Measurements from ENCODE around the gene SEMA5B.

SEMA5B gene

DNA sequence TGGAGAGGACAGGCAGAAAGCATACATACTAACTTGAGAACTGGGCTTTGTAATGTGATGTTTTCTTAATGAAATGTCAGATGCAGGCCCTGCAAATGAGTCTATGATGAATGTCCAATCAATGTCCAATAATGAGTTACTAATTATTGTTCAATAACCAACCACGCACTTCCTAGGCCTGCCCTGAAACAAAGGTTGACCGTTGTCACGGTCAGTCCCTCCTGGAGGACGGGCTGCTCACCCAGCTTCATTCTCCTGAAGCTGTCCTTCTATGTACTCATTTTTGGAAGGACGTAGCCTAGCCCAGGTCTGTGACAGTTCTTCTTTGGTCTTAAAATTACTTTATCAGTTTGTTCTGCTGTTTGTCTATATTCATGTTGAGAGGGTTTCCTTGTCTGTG lies 30.9 kb upstream of the SEMA5B start:
- no peak for DNase-seq

DNA sequence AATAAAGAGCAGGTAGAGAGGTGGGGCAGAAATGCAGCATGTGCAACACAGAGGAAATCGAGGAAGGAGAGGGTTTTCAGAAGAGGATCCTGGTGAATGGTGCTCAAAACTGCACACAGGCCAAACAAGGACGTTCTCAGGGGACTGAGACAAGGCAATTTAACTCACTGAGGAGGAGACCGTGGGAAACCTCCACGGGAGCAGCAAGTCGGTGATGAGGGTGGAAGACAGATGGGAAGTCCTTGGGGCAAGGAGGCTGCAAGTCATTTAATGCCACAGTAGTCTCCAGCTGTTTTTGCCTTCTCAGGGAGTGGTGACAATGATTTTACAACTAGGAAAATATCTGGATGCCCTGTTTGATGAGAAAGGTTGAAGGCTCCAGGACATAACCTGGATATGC lies 27.8 kb upstream of the SEMA5B start:
- DNase-seq, result no peak

DNA sequence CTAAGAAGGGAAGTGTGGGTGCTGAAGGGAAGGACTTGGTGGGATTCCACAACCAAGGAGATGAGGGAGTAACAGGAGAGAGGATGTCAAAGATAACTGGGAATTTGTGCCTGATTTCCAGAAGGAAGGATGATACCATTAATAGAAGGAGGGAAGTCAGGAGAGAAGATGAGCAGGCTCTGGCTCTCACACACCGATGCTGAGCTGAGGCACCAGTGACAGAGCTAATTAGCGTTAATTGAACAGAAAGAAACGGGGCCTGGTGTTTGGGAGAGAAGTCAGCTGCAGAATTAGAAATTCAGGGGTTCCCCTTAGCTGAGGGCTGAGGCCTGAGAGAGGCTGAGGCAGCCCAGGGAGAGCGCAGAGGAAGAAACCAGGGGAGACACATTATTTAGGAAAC lies 27.4 kb upstream of the SEMA5B start:
- DNase-seq, result no peak

DNA sequence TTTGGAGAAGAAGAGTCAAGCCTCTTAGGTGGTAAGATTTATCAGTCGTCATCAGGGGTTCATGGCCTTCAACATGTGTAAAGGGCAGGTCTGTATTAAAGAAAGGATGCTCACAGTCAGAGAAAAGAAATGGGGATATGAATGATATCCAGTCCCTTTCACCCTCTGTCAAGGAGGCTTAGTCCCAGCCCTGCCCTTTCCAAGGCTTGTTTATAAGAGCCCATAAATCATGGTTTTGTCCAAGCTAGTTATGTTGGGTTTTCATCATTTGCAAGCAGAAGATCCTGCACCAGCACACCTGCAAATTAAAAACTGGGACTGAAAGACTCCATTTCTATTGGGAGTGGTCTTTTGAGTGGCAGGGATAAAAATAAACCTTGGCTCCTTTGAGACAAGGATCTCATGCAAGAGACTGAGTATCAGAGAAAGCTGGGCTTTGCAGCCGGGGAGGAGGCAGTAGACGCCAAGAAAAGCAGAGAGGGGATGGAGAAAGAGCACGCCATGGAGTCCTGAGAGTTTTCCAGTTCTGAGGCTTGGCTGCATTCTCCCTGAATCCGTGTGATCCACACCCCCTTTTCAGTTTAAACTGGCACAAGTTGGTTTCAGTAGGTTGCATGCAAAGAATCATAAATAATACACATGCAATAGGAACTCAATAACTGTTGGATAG lies 26.7 kb upstream of the SEMA5B start:
- DNase-seq, result no peak

GRCh38 chr3:123053107-123053506 lies 25.5 kb upstream of the SEMA5B start:
- no peak for DNase-seq

DNA sequence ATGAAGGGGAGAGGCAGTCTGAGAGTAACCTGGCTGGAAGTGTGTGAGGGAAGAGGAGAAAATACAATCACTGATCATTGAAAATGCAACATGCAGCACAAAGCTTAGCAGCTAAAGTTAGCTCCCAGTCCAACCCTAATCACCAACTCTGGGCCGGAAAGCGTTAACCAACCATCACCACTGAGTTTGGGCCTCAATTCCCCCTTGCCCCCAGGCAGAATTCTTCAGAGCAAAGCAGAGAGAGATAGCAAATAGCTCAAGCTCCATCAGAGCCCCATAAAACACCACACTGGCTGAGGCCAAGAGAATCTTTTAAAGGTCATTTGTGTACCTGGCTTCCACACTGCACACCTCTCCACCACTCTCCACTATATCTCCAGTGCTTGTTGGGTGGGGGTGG lies 23.1 kb upstream of the SEMA5B start:
- DNase-seq, result no peak

GRCh38 chr3:123048480-123049237 lies 21.1 kb upstream of the SEMA5B start:
- no peak for DNase-seq

DNA sequence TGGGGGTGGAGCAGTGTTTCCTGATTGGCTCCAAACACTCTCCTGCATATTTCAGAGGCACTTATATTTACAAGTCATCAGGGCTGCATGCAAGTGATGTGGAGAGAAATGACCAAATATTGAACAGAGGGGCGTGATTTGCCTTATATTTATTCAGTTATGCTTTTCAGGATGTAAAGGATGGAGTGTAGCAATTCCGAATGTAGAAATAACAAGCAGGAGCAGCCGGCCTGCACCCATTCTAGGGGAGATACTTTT lies 19.4 kb upstream of the SEMA5B start:
- DNase-seq, result no peak

- DNase-seq, result no peak
These were observed 18.9 kb upstream of the SEMA5B start for GRCh38 chr3:123046262-123047061.

- DNase-seq, result no peak
These were observed 17.6 kb upstream of the SEMA5B start for GRCh38 chr3:123044981-123045763.

DNA sequence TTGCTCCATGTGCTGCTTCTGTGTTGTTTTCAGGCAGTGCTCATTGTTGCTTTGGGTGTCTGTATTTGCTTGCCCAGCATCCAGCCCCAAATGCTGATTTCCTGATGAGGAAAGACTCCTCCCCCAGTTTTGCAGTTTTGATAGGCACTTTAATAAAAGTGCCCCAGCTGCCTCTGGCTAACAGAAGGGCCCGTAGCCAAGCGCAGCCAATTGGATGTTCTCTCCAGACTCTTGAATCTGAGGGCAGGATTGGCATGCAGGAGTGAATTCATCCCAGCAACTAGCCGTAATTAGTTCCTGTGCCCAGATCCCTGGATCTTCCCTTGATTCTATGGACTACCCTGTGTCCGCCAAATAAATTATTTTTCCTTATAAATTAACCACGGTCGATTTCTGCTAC lies 14.8 kb upstream of the SEMA5B start:
- no peak for DNase-seq

- no peak for DNase-seq
These were observed 11.6 kb upstream of the SEMA5B start for GRCh38 chr3:123039178-123039577.

GRCh38 chr3:123038751-123039150 lies 11.2 kb upstream of the SEMA5B start:
- peak; percentile 16 for DNase-seq

- DNase-seq, result no peak
These were observed 9.4 kb upstream of the SEMA5B start for GRCh38 chr3:123037015-123037375.

GRCh38 chr3:123036352-123037014 lies 8.9 kb upstream of the SEMA5B start:
- no peak for DNase-seq

DNA sequence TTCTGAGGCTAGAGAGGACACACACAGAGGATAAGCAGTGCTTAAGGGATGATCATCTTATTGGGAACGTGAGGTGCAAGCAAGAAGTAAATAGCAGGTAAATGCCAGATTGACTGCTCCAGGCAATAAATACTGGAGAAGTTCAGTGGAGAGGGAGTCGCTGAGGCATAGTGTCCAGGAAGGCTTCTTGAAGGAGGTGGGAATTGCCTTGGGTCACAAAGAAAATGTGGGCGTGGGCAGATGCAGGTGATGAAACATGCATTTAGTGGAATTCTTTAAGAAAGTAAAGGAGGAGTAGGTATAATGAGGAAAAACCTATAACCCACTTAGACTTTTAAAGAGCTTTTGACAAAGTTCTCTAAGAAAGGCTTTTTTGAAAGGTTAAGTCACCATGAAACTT lies 7.4 kb upstream of the SEMA5B start:
- DNase-seq, result no peak

GRCh38 chr3:123034120-123034519 lies 6.6 kb upstream of the SEMA5B start:
- DNase-seq, result no peak

GRCh38 chr3:123032057-123032456 lies 4.5 kb upstream of the SEMA5B start:
- no peak for DNase-seq

GRCh38 chr3:123031051-123031450 lies 3.5 kb upstream of the SEMA5B start:
- no peak for DNase-seq

DNA sequence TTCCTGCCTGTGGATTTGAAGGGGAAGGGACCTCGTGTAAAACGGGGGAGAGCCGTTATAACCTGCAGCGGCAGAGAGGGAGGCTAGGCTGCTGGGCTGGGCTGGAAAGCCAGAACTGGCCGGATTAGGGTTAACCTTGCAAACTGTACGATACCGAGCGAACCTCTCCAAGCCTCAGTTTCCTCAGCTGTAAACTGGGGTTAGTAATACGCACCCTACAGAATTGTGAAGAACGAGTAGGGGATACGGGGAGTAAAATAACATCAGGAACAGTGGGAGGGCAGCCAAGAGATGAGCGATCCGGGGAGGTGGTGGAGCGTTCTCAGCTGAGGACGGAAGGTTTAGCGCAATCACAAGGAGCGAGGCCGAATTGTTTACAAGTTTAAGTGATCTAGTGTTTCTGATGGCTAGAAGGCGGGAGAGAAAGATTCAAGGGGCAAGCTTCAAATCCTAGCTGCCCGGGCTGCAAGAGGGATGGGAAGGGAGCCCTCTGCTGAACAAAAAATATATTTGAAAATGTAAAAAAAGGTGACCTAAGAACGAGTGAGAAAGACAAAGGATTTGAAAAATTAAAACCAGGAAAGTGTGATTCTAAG lies 768 bp upstream of the SEMA5B start:
- peak; percentile 38 for DNase-seq

GRCh38 chr3:123026565-123027291 lies 835 bp downstream of the SEMA5B start:
- DNase-seq, result no peak
